B cell (primary cell): Measurements from ENCODE around the gene CTRB1. TPM values are rescaled to one million over a fixed set of nuclear protein-coding genes. Genes with fewer than 3 reads are reported as not detected.
"Not testable (repeated sequence)": the region's sequence is repeated elsewhere in the genome, so short reads cannot be mapped to it uniquely, and the experiment has no call there.

Experiments
- ATAC-seq: fragments of 200-7000 bp; cut with Tn5 transposase; one replicate; pipeline ENCODE4 v1.10.0; 2021; ENCODE audit warnings: low read depth, mild to moderate bottlenecking, moderate number of reproducible peaks, moderate library complexity
- CTCF ChIA-PET: fragments of 350-600 bp; sonication (Branson Sonifier 250); formaldehyde crosslinking; loops from one replicate; lab custom pipeline; 2021; ENCODE audit warnings: antibody characterized with exemption, inconsistent platforms; lab: Charles Lee
- POLR2A ChIA-PET: fragments of 350-600 bp; sonication (Branson Sonifier 250); formaldehyde crosslinking; loops from one replicate; lab custom pipeline; 2021; ENCODE audit warnings: antibody characterized with exemption; lab: Charles Lee
- DNase-seq: peaks from one replicate; pipeline ENCODE4 v3.0.0; 2013
- H2AFZ ChIP-seq: 2 replicates; pipeline ENCODE4 v1.6.1; 2012; ENCODE audit warnings: mild to moderate bottlenecking, low read depth, low read length; ENCODE audit not compliant: insufficient read depth, poor library complexity, severe bottlenecking
- H3K27ac ChIP-seq, 2 donors: 1 replicate in 1 of 2; 2 replicates in 1 of 2; pipeline ENCODE4 v1.5.1; 2012 to 2013; ENCODE audit warnings: low read length in 2 of 2, mild to moderate bottlenecking in 2 of 2, moderate library complexity in 1 of 2
- H3K27me3 ChIP-seq, 4 experiments: fragments of 200-600 bp in 1 of 4; sonication (generic) in 1 of 4; replicated peaks in 1 of 4; 1 replicate in 2 of 4; 2 replicates in 2 of 4; pipeline versions ENCODE4 v1.6.1 to v1.7.0; 2013 to 2016; ENCODE audit warnings: low read length in 3 of 4, mild to moderate bottlenecking in 2 of 4, mixed read lengths in 1 of 4, moderate library complexity in 1 of 4; ENCODE audit not compliant: insufficient read depth in 4 of 4, control insufficient read depth in 3 of 4; ENCODE audit errors: control extremely low read depth in 1 of 4
- H3K36me3 ChIP-seq, 2 experiments: replicated peaks in 1 of 2; 1 replicate in 1 of 2; 2 replicates in 1 of 2; pipeline versions ENCODE4 v1.6.1 to v1.7.1; 2013; ENCODE audit warnings: low read length in 1 of 2; ENCODE audit not compliant: insufficient read depth in 2 of 2, control insufficient read depth in 1 of 2; ENCODE audit errors: control extremely low read depth in 1 of 2, extremely low read depth in 1 of 2
- H3K4me1 ChIP-seq, 2 donors: fragments of 200-600 bp in 1 of 2; sonication (generic) in 1 of 2; 1 replicate in 1 of 2; 2 replicates in 1 of 2; pipeline versions ENCODE4 v1.5.1 to v1.6.1; 2013 to 2017; ENCODE audit warnings: low read length in 2 of 2; ENCODE audit not compliant: control insufficient read depth in 2 of 2, insufficient read depth in 2 of 2
- H3K4me2 ChIP-seq: replicated peaks from 2 replicates; pipeline ENCODE3; 2012; ENCODE audit warnings: mild to moderate bottlenecking, low read depth, low read length; ENCODE audit not compliant: poor library complexity, severe bottlenecking
- H3K4me3 ChIP-seq, 5 experiments: fragments of 200-600 bp in 1 of 5; sonication (generic) in 1 of 5; 1 replicate in 3 of 5; 2 replicates in 2 of 5; pipeline versions ENCODE4 v1.5.1 to v1.7.0; 2011 to 2016; ENCODE audit warnings: low read length in 4 of 5, mild to moderate bottlenecking in 4 of 5, low read depth in 2 of 5, control low read depth in 1 of 5, moderate library complexity in 1 of 5; ENCODE audit not compliant: insufficient read depth in 1 of 5; ENCODE audit errors: control extremely low read depth in 1 of 5, extremely low read depth in 1 of 5
- H3K79me2 ChIP-seq: fragments of 200-600 bp; sonication (generic); one replicate; pipeline ENCODE4 v1.6.0; 2016; ENCODE audit warnings: low read length; ENCODE audit not compliant: control insufficient read depth, insufficient read depth
- H3K9ac ChIP-seq: fragments of 200-600 bp; sonication (generic); 2 replicates; pipeline ENCODE4 v1.6.1; 2017; ENCODE audit warnings: mild to moderate bottlenecking, low read length, moderate library complexity
- H3K9me3 ChIP-seq, 3 donors: one replicate each; pipeline versions ENCODE4 v1.6.1 to v1.7.1; 2013; ENCODE audit warnings: low read length in 2 of 3; ENCODE audit not compliant: control insufficient read depth in 2 of 3, insufficient read depth in 1 of 3; ENCODE audit errors: control extremely low read depth in 1 of 3
- H4K20me1 ChIP-seq: 2 replicates; pipeline ENCODE4 v1.6.0; 2012; ENCODE audit warnings: mild to moderate bottlenecking, low read length; ENCODE audit not compliant: insufficient read depth, control insufficient read depth, poor library complexity, severe bottlenecking
- H3K27ac Mint-ChIP-seq: one replicate; pipeline ENCODE4 v1.8.0; 2021; ENCODE audit warnings: mixed read lengths
- H3K27me3 Mint-ChIP-seq: one replicate; pipeline ENCODE4 v1.8.0; 2021; ENCODE audit warnings: mixed read lengths
- H3K4me1 Mint-ChIP-seq: one replicate; pipeline ENCODE4 v1.8.0; 2021; ENCODE audit warnings: mixed read lengths
- H3K4me3 Mint-ChIP-seq: one replicate; pipeline ENCODE4 v1.8.0; 2021; ENCODE audit warnings: mixed read lengths
- H3K9me3 Mint-ChIP-seq: one replicate; pipeline ENCODE4 v1.8.0; 2022; ENCODE audit warnings: mixed read lengths; ENCODE audit not compliant: insufficient read depth
- CTCF ChIP-seq: fragments of 200-600 bp; IDR thresholded peaks from one replicate; pipeline ENCODE4 v1.8.0; 2022; ENCODE audit warnings: antibody characterized with exemption, mild to moderate bottlenecking
- EZH2 ChIP-seq: IDR thresholded peaks from 2 replicates; pipeline ENCODE4 v1.6.1; 2012; ENCODE audit warnings: borderline replicate concordance, low read depth, mild to moderate bottlenecking, moderate library complexity, low read length; ENCODE audit not compliant: insufficient read depth, poor library complexity, severe bottlenecking
- WGBS: methylation state at CpG from one replicate; pipeline ENCODE4 v1.1.5; 2013; ENCODE audit warnings: missing lambda C conversion rate; ENCODE audit not compliant: insufficient coverage; 5-methylcytosine and 5-hydroxymethylcytosine counted together
- intact Hi-C: fragments of 100-400 bp; cut with micrococcal nuclease; formaldehyde crosslinking; loops from one replicate; pipeline ENCODE4 v1.10.0; 2022
- polyA plus RNA-seq: library from polyadenylated mRNA; depleted of rRNA; stranded (reverse); fragments of >200 nt; gene quantifications from 2 replicates; pipeline ENCODE4 v1.2.3, GENCODE V29; 2012
- total RNA-seq, 2 donors: library from RNA; stranded (reverse); fragments of 120-200 nt in 1 of 2; gene quantifications; 1 replicate in 1 of 2; 2 replicates in 1 of 2; pipeline versions ENCODE4 v1.2.3 to v1.2.4, GENCODE V29; 2013 to 2022

CTRB1 gene
- total and polyA plus RNA-seq, 2 donors (not counting 1 experiment from before 2014, with no cell fraction given) = not detected

- H3K9me3 Mint-ChIP-seq = no peaks in the 10 kb centered on the region
- Histone ChIP-seq H3K9me3 (peaks cover 0 to 7% (median 0%) of the 10 kb centered on the region in 3 donors), H3K4me2 (no peak overlapping the region), H4K20me1 (no peaks in the 10 kb centered on the region), H3K4me3 (no peak overlapping the region), H3K27ac (no peak overlapping the region), H3K27me3 (peaks cover 0 to 9% (median 0%) of the 10 kb centered on the region in 4 experiments), H3K36me3 (no peaks in the 10 kb centered on the region), H3K79me2 (no peaks in the 10 kb centered on the region), H3K9ac (no peak overlapping the region), H2AFZ (no peak overlapping the region), H3K4me1 (no peaks in the 10 kb centered on the region)
- no peak overlapping the region for H3K4me3 Mint-ChIP-seq
- POLR2A ChIA-PET = no interaction called here
- no peaks in the 10 kb centered on the region for H3K4me1 Mint-ChIP-seq
- H3K27me3 Mint-ChIP-seq = peaks cover 10% of the 10 kb centered on the region
- intact Hi-C loops = no loop called here
- CTCF ChIA-PET = no interaction called here
- no peak for DNase-seq
- 89% methylated on average over 1 of the region's 5 CpGs for WGBS
- H3K27ac Mint-ChIP-seq = no peak overlapping the region
- no peak for ATAC-seq
- no peak for TF ChIP-seq EZH2
- no peak for TF ChIP-seq CTCF
Observed at GRCh38 chr16:75209944-75210343, 8.8 kb upstream of the CTRB1 start.

GRCh38 chr16:75211286-75211685 is 7.5 kb upstream of the CTRB1 start:
- H4K20me1 ChIP-seq, H3K27ac ChIP-seq, CTCF ChIA-PET, H3K4me1 Mint-ChIP-seq, intact Hi-C loops, H3K4me3 Mint-ChIP-seq, H3K9ac ChIP-seq, POLR2A ChIA-PET, DNase-seq, H3K4me3 ChIP-seq, H3K27ac Mint-ChIP-seq, H2AFZ ChIP-seq, H3K9me3 ChIP-seq, H3K36me3 ChIP-seq, H3K4me2 ChIP-seq, H3K79me2 ChIP-seq, H3K9me3 Mint-ChIP-seq, ATAC-seq, H3K4me1 ChIP-seq: not testable (repeated sequence)
- 93% methylated on average over 9 of the region's 10 CpGs for WGBS
- peaks cover 13% of the 10 kb centered on the region for H3K27me3 Mint-ChIP-seq
- peaks cover 0 to 13% (median 0%) of the 10 kb centered on the region in 4 experiments for H3K27me3 ChIP-seq
